ELF-1 (cell line): ENCODE measurements around the gene NDUFAF3.

Source experiments
- DNase-seq: peaks from one replicate; pipeline ENCODE4 v3.0.0-alpha.2; 2016; ENCODE audit warnings: low read depth, low spot score

Gene NDUFAF3, protein sequence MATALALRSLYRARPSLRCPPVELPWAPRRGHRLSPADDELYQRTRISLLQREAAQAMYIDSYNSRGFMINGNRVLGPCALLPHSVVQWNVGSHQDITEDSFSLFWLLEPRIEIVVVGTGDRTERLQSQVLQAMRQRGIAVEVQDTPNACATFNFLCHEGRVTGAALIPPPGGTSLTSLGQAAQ

DNA sequence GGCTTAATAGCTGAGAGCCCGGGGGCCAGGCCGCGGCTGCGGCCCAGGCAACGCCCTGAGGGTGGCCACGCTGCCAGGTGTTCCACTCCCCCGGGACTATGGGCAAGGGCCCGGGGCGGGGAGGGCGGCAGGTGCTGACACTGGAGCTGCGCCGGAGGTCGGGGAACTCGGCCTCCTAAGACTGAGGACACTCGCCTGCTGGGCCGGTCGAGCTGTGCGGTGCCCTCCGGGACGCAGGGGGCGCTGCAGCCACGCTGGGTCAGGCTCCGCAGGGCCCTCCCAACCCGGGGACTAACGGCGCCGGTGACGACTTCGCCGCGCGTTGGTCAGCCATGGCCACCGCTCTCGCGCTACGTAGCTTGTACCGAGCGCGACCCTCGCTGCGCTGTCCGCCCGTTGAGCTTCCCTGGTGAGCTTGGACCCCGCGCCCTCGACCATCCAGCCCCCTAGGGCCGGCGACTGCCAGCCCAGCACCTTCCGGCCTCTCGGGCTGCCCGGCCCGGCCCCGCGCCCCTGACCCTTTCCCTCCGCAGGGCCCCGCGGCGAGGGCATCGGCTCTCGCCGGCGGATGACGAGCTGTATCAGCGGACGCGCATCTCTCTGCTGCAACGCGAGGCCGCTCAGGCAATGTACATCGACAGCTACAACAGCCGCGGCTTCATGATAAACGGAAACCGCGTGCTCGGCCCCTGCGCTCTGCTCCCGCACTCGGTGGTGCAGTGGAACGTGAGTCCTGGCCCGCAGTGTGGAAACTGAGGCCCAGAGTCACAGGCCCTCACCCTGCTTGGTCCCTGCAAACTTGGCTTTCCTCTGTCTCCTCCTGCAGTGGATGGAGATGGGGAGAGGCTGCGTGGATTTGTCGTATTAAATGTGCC is at the start of gene NDUFAF3:
NDUFAF3 (plus strand) TSS at position 309 of the 875 bp plus-strand sequence; CDS start at position 333, 24 bp downstream.
- DNase-seq, result peak; percentile 98

DNA sequence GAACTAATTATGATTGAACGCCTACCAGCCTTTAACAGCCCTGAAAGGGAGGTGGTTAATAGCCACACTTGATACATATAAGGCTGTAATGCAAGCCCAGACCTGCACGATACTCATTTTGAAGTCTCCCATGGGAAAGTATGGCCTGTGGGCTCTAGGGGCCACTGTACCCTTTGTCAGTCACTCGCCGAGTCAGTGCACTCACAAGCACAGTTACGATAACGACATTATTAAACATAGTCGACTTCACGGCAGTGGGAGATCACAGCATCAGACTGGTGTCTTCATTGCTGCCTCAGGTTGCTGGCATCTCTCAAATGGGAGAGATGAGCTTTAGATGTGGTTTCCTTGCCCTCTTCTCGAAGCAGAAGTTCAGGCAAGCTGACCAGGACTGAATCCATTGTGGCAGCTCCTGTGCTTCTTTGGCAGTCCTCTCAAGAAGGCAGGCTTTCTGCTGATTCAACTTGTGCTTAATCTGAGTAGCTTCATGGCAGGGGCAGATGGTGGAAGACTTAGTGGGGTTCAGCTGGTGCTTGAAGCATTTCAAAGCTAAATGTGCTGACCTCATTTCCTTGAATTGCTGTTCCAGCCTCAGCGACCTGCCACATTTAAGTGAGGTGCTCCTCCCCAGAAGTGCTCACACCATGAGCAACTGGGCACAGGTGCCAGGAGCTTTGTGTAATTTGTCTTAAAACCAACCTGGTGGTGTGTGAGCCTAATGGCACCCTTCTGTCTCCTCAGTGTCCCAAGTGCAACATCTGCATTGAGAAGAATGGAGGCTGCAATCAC is 47.7 kb upstream of the NDUFAF3 start:
- DNase-seq, result no peak

DNA sequence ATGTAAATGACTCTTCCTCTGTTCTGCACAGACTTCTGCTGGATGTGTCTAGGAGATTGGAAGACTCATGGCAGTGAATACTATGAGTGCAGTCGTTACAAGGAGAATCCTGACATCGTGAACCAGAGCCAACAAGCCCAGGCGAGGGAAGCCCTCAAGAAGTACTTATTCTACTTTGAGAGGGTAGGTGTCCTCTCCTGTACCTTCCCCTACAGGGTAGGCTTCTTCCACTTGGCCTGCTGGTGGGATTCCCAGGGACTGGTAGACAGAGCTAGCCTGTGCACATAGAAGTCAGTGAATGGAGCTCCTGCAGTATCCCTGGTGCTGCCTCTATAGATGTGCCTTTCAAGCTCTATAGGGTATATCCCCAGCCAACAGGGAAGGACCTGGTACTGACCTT is 42.5 kb upstream of the NDUFAF3 start:
- no peak for DNase-seq

DNA sequence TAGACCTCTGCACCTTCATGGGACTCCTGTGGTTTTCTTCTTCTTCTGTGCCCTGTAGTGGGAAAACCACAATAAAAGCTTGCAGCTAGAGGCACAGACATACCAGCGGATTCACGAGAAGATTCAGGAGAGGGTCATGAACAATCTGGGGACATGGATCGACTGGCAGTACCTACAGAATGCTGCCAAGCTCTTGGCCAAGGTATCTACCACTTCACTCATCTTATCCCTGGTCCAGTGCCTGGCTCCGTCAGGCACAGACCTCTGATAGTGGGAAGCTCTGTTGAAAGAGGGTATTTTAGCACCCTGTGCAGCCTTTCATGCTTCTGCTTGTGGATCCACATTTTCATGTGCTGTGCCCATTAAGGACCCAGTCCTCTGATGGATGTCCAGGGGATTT is 41.6 kb upstream of the NDUFAF3 start:
- no peak for DNase-seq

DNA sequence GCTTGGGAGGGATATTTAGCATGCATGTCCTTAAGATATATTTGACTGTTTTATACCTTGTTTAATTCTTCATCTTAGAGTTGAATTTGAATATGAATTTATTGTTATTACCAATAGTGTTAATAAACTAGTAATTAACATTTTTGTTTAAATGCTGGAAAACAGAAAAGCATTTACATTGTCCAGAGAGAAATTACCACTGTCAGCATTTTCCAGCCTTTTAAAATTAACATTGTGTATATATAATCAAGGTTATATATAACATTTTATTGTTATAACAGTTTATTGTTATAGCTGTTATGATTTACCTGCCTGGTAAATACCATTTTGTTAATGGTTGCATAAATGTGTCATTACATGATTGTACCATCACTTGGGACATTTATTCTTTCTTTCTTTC is 39.9 kb upstream of the NDUFAF3 start:
- no peak for DNase-seq

DNA sequence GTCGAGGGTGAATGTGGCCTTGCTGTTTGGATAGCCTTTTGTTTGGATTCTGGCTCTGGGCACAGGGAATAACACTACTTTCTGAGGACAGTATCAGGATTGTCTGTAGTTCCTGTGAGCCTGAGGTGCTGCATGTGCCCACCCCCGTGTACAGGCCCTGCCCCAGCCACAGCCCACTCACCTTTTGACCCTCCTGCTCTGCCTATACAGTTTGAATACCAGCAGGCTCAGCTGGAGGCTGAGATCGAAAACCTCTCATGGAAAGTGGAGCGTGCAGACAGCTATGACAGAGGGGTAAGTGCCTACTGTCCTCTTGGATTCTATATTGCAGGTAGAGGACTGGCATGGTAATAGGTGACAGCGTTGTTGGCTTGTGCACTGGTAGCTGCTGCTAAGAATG is 39.2 kb upstream of the NDUFAF3 start:
- no peak for DNase-seq

DNA sequence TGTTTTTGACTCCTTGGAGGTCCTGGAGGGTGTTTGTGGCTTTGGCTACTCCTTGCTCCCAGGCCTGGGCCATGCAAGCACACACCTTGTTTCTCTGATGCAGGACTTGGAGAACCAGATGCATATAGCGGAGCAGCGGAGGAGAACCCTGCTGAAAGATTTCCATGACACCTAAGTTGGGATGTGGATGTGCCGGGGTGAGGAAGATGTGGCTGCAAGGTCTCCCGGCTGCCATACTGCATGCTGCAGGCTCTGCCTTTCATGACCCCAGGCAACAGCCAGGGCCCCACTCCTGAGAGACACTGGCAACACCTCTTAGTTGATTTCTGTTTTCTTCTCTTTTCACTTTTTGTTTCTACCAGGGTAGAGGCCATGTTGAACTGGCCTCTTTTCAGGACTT is 38.8 kb upstream of the NDUFAF3 start:
- DNase-seq, result no peak

DNA sequence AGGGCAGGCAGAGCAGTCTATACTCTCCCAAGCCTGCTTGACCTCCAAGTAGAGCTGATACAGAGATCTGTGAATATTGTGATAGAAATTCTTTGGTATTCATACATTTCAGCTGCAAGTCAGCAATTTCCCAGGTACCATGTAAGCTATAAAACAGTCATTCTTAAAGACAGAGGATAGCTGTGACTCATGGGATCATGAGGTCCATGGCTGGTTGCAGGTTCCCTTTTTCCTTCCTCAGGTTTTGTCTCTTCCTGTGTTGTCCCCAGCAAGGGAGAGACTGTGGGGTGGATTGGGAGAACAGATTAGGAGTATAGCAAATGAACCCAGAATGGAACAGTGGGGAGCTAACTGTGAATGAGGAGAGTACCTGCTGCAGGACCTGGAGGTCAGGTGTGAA is 37.3 kb upstream of the NDUFAF3 start:
- DNase-seq, result no peak

DNA sequence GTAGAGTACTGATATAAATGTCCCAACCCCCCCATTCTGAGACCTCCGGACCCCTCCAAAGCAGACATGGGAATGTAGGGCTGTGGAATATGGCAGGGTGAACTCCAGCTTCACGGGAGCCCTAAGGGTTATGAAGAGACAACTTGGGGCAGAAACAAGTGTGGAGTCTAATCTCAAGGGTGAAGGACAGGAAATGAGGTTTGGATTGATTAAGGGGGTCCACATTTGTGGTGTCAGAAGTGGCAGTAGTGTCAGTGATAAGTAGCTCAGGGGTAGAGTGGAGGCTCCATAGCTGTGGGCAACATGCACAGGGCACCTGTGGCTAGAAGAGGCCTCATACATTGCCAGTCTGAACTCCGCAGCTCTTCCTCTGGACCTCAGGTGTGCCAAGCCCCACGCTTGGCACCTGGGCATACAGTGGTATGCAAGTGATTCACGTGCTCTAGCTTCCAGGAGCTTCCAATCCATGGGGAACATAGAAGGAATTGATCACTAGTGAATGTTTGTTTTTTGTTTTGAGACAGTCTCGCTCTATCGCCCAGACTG is 36.0 kb upstream of the NDUFAF3 start:
- no peak for DNase-seq

DNA sequence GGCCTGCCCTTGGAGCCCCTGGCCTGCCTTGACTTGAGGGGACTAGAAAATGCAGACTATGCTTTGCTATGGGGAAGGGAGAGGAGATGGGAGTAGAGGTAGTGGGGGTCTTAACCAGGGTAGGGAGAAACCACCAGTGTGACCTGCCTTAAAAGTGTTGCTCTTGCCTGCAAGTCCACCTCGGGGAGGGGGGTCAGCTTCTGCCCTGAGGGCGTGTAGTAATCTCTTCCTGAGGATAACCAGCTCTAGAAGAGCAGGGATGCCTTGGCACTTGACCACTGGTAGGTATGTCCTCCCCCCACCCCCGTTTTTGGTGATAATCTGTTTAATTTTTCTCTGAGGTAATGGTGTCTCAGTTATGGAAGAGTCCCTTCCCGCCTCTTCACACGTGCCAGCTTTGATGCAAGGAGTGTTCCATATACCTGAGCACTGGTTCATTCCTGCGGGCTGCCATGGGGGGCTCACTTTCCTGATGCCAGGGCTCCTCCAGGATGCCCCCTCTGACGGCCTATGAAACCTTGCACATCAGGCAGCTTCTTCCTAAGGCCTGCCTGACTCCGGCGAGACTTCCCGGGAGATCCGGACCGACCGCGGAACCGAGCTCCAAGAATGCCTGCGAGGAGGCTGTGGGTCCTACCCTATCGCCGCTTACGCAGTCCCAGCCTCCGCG is 32.7 kb upstream of the NDUFAF3 start:
- peak; percentile 55 for DNase-seq

DNA sequence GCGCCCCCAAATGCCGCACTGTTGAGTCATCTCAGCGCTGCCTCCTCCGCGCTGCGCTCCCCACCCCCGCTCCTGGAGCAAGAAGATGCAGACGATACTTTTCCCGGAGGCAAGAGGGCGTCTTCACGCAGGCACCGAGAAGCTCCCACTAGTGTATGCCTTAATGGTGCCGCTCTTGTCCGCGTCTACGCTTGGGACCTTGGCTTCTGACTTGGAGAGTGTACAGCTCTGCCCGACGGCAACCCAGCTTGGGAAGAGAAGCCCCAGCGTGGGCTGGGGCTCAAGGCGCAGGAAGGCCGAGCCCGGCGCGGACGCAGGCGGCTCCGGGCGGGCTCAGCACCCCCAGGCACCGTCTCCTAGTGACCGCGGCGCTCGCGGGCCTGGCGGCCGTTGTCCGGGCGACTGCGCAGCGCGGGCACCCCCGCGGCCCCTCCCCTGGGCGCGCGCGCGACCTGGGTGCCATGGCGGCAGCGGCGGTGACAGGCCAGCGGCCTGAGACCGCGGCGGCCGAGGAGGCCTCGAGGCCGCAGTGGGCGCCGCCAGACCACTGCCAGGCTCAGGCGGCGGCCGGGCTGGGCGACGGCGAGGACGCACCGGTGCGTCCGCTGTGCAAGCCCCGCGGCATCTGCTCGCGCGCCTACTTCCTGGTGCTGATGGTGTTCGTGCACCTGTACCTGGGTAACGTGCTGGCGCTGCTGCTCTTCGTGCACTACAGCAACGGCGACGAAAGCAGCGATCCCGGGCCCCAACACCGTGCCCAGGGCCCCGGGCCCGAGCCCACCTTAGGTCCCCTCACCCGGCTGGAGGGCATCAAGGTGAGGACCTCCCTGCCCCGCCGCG is 31.9 kb upstream of the NDUFAF3 start, which contains the start of gene P4HTM:
P4HTM (plus strand) TSS at position 446 of the 840 bp plus-strand sequence; CDS start at position 462, 16 bp downstream.
- DNase-seq, result peak; percentile 87

DNA sequence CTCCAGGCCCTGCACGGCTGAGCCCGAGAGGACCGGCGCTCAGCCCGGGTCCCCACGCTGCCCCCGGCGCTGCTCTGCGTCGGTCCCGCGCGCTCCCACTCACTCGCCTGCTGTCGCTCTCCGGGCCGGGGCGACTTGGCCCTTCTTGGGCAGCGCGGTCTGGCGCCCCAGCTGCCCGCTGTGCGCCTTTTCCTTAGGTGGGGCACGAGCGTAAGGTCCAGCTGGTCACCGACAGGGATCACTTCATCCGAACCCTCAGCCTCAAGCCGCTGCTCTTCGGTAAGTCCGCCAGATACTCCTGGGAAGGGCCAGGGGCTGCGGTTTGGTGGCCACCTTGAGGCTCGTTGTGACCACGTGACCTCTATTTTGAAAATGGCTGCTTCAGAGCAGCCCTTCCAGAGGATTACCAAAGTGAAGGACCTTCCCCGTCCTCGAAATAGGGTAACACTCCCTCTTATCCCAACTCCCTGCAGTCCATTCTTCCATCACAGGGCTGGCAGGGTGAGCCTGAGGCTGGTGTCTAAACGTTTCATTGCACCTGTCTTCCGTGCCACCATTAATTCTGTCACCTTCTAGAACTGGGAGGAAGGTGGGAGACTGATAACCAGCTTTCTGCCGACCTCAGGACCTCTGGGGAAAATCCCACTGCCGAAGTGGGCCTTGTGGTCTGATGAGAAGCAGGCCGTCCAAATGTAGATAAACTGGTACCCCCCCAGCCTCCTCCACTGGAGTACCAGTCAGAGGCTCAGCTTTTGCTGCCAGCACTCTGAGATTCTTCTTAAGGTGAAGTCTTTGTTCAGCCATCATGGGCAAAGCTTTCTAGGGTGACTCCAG is 31.1 kb upstream of the NDUFAF3 start:
- peak; percentile 47 for DNase-seq

DNA sequence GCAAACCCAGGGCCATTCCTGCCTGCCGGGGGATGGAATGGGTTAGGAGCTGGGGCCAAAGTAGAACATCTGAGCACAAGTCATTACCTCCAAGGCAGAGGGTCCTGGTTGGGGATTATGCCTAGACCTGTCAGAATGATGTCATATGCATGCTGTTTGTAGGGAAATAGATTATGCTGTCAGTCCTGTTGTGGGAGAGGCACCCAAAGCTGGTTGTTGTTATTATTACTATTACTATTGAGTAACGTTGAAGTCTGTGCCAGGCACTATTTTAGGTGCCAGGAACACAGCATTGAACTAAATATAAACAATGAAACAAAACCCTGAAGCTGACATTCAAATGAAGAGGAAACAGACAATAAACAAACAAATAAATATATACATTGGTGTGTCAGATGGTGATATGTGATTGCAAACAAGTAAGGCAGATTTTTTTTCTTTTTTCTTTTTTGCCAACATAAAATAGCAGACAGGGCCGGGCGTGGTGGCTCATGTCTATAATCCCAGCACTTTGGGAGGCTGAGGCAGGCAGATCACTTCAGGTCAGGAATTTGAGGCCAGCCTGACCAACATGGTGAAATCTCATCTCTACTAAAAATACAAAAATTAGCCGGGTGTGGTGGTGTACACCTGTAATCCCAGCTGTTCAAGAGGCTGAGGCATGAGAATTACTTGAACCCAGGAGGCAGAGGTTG is 29.9 kb upstream of the NDUFAF3 start:
- DNase-seq, result no peak

DNA sequence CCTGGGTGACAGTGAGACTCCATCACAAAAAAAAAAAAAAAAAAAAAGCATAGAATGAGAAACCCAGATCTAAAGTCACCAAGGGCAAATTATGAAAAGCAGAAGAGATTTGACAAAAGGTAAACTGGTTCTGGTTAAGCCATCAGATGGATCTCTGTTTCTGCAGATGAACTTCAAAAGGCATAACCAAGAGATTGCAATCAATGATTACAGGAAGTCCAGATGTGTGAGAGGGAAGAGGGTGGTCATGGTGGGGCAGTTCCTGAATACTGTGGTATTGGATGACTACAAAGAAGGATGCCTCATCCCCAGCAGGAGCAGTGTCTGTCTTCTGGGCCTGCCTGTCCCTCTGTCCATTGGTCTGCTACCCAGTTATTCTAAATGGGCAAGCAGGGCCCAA is 28.1 kb upstream of the NDUFAF3 start:
- no peak for DNase-seq

DNA sequence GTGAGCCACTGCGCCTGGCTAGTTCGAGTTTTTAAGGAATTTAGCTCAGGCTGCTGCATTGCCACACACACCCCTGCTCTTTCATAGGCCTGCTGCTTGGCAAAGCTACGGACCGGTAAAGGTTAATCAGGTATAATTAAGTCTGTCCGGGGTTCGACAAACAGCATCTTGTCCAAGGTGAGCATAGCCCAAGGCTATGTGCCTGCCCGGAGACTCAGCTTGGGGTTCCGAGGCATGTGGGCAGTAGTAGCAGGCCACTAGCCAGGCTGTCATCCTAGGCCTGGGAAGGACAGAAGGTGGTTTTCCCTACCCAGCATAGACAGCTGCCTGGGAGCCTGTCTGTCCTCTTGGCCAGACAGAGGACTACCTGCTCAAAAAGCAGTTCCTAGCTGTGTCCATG is 25.3 kb upstream of the NDUFAF3 start:
- DNase-seq, result no peak

DNA sequence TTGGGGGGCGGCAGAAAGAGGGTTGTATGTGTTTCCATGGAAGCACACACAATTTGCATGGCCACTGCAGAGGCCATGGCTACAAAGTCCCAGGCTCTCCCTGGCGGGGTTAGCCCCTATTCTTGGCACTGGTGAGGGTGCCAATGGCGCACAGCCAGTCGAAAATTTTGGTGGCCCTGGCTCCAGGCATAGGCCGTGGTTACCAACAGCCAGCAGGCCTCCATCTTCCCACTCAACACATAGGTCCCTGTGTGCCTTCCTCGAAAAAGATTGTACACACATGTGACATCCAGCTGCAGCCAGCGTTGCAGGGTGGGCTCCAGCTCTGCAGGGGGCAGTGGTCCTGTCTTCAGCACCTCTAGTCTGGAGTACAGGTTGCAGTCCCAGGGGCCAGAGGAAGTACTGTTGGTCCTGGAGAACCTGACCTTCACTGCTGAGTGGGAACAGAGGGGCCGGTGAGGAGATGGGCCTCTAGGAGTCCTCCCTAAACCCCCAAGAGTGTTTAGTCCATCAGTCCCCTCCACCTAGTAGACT is 24.8 kb upstream of the NDUFAF3 start:
- no peak for DNase-seq

DNA sequence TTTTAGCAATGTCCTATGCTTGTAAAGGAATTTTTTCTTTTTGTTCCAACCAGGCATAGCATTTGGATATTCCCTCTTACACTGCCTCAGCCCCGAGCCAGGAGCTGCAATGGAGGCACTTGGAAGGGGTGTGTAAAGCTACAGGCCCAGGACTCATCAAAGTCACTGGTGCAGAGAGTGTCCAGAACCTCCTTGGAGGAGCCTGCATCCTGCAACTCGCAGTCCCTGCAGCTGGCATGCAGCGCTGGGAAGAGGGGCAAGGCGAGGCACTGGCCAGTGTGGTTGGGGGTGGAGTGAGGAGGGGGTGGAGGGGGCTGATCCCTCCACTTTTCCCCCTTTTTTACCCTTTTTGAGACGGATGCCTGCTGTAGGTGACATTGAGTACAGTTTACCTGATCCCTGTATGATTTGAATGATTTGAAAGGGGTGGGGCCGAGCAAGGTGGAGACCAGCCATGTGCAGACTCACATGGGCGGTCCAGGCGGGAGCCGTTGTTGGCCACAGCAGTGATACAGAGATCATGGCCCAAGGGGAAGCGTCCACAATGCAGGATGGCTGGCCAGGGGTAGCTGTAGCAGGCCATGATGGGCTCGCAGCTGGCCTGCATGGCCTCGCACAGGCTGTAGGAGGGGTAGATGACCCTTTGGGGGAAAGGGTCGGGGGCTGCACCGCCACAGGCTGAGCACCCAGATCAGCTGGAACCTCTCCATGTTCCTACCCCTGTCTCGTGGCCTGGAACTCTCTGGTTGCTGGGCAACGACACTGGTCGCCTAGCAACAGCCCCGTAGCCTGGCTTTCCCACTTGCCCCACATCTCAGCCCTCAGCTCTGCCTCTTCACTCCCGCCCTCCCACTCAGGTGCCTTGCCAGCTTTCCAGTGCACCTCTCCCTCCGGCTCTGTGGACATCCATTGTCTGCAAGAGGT is 23.9 kb upstream of the NDUFAF3 start:
- DNase-seq, result peak; percentile 70
